ENCODE results near the gene USP31.

GRCh38 chr16:23147666-23148065 lies 1.6 kb downstream of the USP31 start:
- no peak for TF ChIP-seq POLR2A (IDR thresholded peaks at IDR 0.05)
- TF ChIP-seq CTCF (IDR thresholded peaks at IDR 0.05) = no peak

Data from tibial nerve (tissue), 3 donors.